ENCODE data around the gene CDYL.

The CDYL gene, protein sequence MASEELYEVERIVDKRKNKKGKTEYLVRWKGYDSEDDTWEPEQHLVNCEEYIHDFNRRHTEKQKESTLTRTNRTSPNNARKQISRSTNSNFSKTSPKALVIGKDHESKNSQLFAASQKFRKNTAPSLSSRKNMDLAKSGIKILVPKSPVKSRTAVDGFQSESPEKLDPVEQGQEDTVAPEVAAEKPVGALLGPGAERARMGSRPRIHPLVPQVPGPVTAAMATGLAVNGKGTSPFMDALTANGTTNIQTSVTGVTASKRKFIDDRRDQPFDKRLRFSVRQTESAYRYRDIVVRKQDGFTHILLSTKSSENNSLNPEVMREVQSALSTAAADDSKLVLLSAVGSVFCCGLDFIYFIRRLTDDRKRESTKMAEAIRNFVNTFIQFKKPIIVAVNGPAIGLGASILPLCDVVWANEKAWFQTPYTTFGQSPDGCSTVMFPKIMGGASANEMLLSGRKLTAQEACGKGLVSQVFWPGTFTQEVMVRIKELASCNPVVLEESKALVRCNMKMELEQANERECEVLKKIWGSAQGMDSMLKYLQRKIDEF

DNA sequence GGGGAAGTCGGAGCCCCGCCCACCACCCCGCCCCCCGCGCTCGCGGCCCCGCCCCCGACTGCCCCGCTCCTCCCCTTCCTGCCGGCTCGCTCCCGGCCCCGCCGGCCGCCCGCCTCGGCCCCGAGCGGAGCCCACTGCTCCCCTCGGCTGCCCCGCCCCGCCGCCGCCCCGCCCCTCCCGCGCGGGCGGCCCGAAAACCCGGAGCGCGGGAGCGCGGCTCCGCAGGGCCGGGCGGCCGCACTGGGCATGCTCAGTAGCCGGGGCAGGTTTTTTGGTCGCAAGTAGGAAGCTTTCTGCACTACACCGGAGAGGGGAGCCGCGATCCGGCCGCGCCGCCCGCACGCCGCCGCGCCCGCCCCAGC, at the start of gene CDYL:
CDYL (plus strand) TSS at position 274 of the 362 bp plus-strand sequence. CDS start 380 bp downstream, outside the sequence.
- TF ChIP-seq, protein P1, sequence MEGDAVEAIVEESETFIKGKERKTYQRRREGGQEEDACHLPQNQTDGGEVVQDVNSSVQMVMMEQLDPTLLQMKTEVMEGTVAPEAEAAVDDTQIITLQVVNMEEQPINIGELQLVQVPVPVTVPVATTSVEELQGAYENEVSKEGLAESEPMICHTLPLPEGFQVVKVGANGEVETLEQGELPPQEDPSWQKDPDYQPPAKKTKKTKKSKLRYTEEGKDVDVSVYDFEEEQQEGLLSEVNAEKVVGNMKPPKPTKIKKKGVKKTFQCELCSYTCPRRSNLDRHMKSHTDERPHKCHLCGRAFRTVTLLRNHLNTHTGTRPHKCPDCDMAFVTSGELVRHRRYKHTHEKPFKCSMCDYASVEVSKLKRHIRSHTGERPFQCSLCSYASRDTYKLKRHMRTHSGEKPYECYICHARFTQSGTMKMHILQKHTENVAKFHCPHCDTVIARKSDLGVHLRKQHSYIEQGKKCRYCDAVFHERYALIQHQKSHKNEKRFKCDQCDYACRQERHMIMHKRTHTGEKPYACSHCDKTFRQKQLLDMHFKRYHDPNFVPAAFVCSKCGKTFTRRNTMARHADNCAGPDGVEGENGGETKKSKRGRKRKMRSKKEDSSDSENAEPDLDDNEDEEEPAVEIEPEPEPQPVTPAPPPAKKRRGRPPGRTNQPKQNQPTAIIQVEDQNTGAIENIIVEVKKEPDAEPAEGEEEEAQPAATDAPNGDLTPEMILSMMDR (conservative IDR thresholded peaks at IDR 0.05; ENCODE audit: low read depth, low read length), result no peak
- H3K4me3 ChIP-seq (ENCODE audit: low read depth, low read length), result peak within 1 kb of the TSS; percentile 65
- peak; percentile 91 for DNase-seq (ENCODE audit: low read depth)

DNA sequence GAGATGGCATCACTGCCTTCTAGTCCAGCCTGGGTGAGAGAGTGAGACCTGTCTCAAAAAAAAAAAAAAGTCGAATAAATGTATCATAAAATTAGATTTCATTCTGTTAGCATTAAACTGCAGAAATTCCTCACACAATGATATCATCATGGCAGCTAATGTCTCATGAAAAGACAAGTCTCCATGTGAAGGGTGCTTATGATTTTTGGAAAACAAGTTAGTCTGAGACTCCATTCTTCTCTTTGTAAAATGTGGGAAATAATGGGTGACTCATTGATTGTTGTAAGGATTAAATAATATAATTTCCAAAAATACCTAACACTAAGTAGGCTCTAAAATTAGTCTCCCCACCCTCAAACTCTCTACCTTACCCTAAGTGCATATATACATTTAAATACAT, 49.6 kb upstream of the CDYL start:
- no peak for DNase-seq (ENCODE audit: low read depth)
- TF ChIP-seq, protein P1 (conservative IDR thresholded peaks at IDR 0.05; ENCODE audit: low read depth, low read length), result no peak
- H3K4me3 ChIP-seq (ENCODE audit: low read depth, low read length), result no peak overlapping the region

DNA sequence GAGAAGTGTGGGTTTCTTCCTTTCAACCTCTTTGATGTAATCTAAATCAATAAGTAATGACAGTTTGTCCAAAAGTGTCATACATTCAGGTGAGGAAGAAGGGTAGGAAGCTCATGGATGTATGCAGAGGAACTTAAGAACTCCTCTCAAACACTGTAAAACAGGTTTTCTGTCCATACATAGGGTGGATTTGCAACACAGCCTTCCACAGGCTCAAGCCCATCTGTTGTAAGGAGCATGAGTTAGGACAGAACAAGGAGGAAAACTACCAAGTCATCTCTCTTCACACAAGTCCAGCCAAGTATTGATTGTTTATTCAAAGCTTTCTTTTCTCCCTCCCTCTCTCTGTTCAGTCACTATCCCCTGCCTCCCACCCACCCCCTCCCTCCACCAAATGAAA, 49.0 kb upstream of the CDYL start:
- TF ChIP-seq, protein P1 (conservative IDR thresholded peaks at IDR 0.05; ENCODE audit: low read depth, low read length), result no peak
- H3K4me3 ChIP-seq (ENCODE audit: low read depth, low read length), result no peak overlapping the region
- DNase-seq (ENCODE audit: low read depth), result no peak

- TF ChIP-seq, protein P1 (conservative IDR thresholded peaks at IDR 0.05; ENCODE audit: low read depth, low read length), result no peak
- H3K4me3 ChIP-seq (ENCODE audit: low read depth, low read length), result no peak overlapping the region
- DNase-seq (ENCODE audit: low read depth), result no peak
Measured at GRCh38 chr6:4727671-4728435, 48.4 kb upstream of the CDYL start.

DNA sequence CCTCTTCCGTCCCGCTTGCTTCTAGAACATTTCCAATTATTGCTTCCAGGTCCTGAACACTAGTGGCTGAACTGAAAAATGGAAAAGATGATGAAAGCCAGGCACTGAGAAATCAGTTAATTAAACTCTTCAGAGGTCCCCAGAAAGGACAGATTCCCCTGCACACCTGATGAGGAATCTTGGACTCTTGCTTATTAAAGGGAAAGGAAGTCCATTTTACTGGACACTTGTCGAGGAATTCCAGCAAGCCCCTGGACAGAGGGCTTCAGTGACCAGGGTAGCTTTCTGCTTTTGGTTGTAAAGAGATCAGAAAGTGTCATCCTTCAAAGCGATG, 47.8 kb upstream of the CDYL start:
- TF ChIP-seq, protein P1 (conservative IDR thresholded peaks at IDR 0.05; ENCODE audit: low read depth, low read length), result no peak
- no peak overlapping the region for H3K4me3 ChIP-seq (ENCODE audit: low read depth, low read length)
- DNase-seq (ENCODE audit: low read depth), result no peak

- no peak overlapping the region for H3K4me3 ChIP-seq (ENCODE audit: low read depth, low read length)
- TF ChIP-seq, protein P1 (conservative IDR thresholded peaks at IDR 0.05; ENCODE audit: low read depth, low read length), result no peak
- DNase-seq (ENCODE audit: low read depth), result no peak
Measured at GRCh38 chr6:4728926-4729325, 47.3 kb upstream of the CDYL start.
